HepG2 (cell line): ENCODE results near the gene PCGF5. TPM values are rescaled to one million over a fixed set of nuclear protein-coding genes. Genes with fewer than 3 reads are reported as not detected.

Experiments used
- ATAC-seq: fragments of 200-7000 bp; cut with Tn5 transposase; 3 replicates; pipeline ENCODE4 v1.9.1; 2020; ENCODE audit warnings: mild to moderate bottlenecking, moderate library complexity
- BruUV-seq: library from RNA; stranded (reverse); fragments of 400-500 nt; replicated peaks from 2 replicates; lab custom pipeline; 2021; lab: Mats Ljungman, UMichigan
- CTCF ChIA-PET: fragments of 300-600 bp; formaldehyde crosslinking; extraction: SDS; loops from one replicate; lab custom pipeline; 2021; ENCODE audit warnings: low total read pairs, inconsistent platforms, low intra/inter-chr PET ratio; lab: Yijun Ruan, JAX
- POLR2A ChIA-PET: fragments of 350-600 bp; sonication (Branson Sonifier 250); formaldehyde crosslinking; loops from one replicate; lab custom pipeline; 2020; ENCODE audit warnings: antibody characterized with exemption, inconsistent platforms; lab: Yijun Ruan, JAX
- DNase-seq: peaks from one replicate; pipeline ENCODE4 v3.0.0-alpha.2; 2015; ENCODE audit warnings: low spot score
- FAIRE-seq: peaks from 3 replicates; lab custom pipeline; 2011; peaks lifted over from hg19 to GRCh38; lab: Jason Lieb, UNC
- H2AFZ ChIP-seq: one replicate; pipeline ENCODE4 v1.6.1; 2011; ENCODE audit warnings: low read length, inconsistent platforms
- H3K27ac ChIP-seq: fragments of 300-600 bp; 3 replicates; pipeline ENCODE4 v1.8.0; 2011; ENCODE audit warnings: mixed run types, mild to moderate bottlenecking, mixed read lengths, low read length, inconsistent platforms; ENCODE audit not compliant: insufficient read depth; ENCODE audit errors: extremely low read length
- H3K27me3 ChIP-seq, 2 experiments: fragments of 200-600 bp in 1 of 2; 2 replicates in 1 of 2; 3 replicates in 1 of 2; pipeline versions ENCODE4 v1.6.0 to v1.8.0; 2011; ENCODE audit warnings: low read length in 2 of 2, mild to moderate bottlenecking in 2 of 2, moderate library complexity in 2 of 2, inconsistent platforms in 1 of 2; ENCODE audit not compliant: insufficient read depth in 2 of 2, control insufficient read depth in 1 of 2
- H3K36me3 ChIP-seq, 2 experiments: fragments of 200-600 bp in 1 of 2; replicated peaks in 1 of 2; 2 replicates in 1 of 2; 3 replicates in 1 of 2; pipeline versions ENCODE4 v1.5.1 to v1.8.0; 2011; ENCODE audit warnings: low read length in 2 of 2, inconsistent platforms in 1 of 2; ENCODE audit not compliant: insufficient read depth in 2 of 2, control insufficient read depth in 1 of 2
- H3K4me1 ChIP-seq: 2 replicates; pipeline ENCODE4 v1.5.1; 2012; ENCODE audit warnings: low read length, inconsistent platforms; ENCODE audit not compliant: insufficient read depth
- H3K4me2 ChIP-seq: 2 replicates; pipeline ENCODE4 v1.6.0; 2011; ENCODE audit warnings: low read depth, low read length, inconsistent platforms
- H3K4me3 ChIP-seq, 3 experiments: fragments of 200-600 bp in 1 of 3; sonication (generic), shearing (Covaris generic) in 1 of 3; replicated peaks in 1 of 3; 2 replicates each; pipeline ENCODE4 v1.5.1; 2011 to 2016; ENCODE audit warnings: low read length in 3 of 3, inconsistent platforms in 2 of 3, low read depth in 2 of 3, mild to moderate bottlenecking in 2 of 3, control low read depth in 1 of 3, mixed read lengths in 1 of 3; ENCODE audit not compliant: insufficient read depth in 1 of 3
- H3K79me2 ChIP-seq: one replicate; pipeline ENCODE4 v1.6.1; 2011; ENCODE audit warnings: low read length, inconsistent platforms; ENCODE audit not compliant: insufficient read depth
- H3K9ac ChIP-seq: 2 replicates; pipeline ENCODE4 v1.6.0; 2011; ENCODE audit warnings: mild to moderate bottlenecking, low read depth, low read length, inconsistent platforms; ENCODE audit not compliant: insufficient read depth
- H3K9me3 ChIP-seq: 2 replicates; pipeline ENCODE4 v1.5.1; 2012; ENCODE audit warnings: mild to moderate bottlenecking, low read length
- H4K20me1 ChIP-seq: 2 replicates; pipeline ENCODE4 v1.6.0; 2011; ENCODE audit warnings: inconsistent platforms, mild to moderate bottlenecking, low read length, moderate library complexity; ENCODE audit not compliant: insufficient read depth
- PRDM10 ChIP-seq: sonication (generic); formaldehyde crosslinking; IDR thresholded peaks from 2 replicates; pipeline ENCODE4 v1.4.0; 2020; ENCODE audit warnings: low read depth, missing genetic modification reagents
- RAD21 ChIP-seq: fragments of 450-650 bp; formaldehyde crosslinking; IDR thresholded peaks from 2 replicates; pipeline ENCODE4 v1.5.0; 2020; ENCODE audit warnings: mild to moderate bottlenecking
- ZNF775 ChIP-seq: sonication (generic); formaldehyde crosslinking; IDR thresholded peaks from 2 replicates; pipeline ENCODE4 v1.4.0; 2020; ENCODE audit warnings: missing genetic modification reagents, mild to moderate bottlenecking, moderate library complexity, borderline replicate concordance
- WGBS: methylation state at CpG from one replicate; pipeline ENCODE4 v1.1.6; 2017; ENCODE audit warnings: low lambda C conversion rate; 5-methylcytosine and 5-hydroxymethylcytosine counted together
- in situ Hi-C: cut with HindIII; loops from 2 replicates; pipeline ENCODE4 v1.10.0; 2017; ENCODE audit warnings: low pct_unique_long_range_greater_than_20kb; ENCODE audit not compliant: extremely low pct_ligation_motif_present
- intact Hi-C: fragments of 100-400 bp; cut with micrococcal nuclease; formaldehyde crosslinking; loops from one replicate; pipeline ENCODE4 v1.10.0; 2022; ENCODE audit not compliant: unreplicated experiment
- polyA plus RNA-seq, 8 experiments: library from polyadenylated mRNA; depleted of rRNA in 3 of 8; stranded (reverse) in 7 of 8; unstranded in 1 of 8; fragments of >200 nt; fragmentation: Illumina TruSeq in 4 of 8; extraction: Trizol in 4 of 8; gene quantifications; 2 replicates each; pipeline versions ENCODE4 v1.2.1 to v1.2.3, GENCODE V29; 2011 to 2016; ENCODE audit warnings: low read depth in 4 of 8, missing spikeins in 1 of 8, mixed read lengths in 1 of 8; ENCODE audit not compliant: insufficient read depth in 1 of 8
- total RNA-seq, 5 experiments: library from RNA; depleted of rRNA; stranded (reverse); fragments of >200 nt; fragmentation: Illumina TruSeq; extraction: Trizol; gene quantifications; 2 replicates each; pipeline ENCODE4 v1.2.3, GENCODE V29; 2016; ENCODE audit warnings: low read depth in 1 of 5
- TF ChIP-seq, protein P1 (sequence below): sonication (generic); formaldehyde crosslinking; IDR thresholded peaks from 2 replicates; pipeline ENCODE4 v1.5.1; 2020; ENCODE audit warnings: missing genetic modification reagents, mild to moderate bottlenecking, borderline replicate concordance

The PCGF5 gene
- total and polyA plus RNA-seq, 2 of the 13 experiments (the other 11 are each of a cell fraction or from before 2014, with no cell fraction given) = 61.3 to 138 TPM

DNA sequence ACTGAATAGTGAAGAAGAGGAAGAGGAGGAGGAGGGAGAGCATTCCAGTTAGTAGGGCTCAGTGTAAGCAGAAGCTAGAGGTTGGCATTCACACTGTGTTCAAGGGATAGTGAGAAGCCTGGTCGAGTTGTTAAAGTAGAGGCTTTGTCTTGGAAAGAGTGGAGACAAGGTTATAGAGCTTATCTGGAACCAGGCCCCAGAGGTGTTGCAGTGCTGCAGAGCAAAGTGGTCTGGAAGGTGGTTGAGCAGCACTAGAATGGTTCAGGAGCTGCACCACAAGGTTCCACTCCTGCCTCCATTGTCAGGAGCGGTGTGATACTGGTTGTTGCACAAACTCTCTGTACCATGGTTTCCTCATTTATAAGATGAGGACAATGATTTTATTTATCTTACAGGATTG lies 8.8 kb upstream of the PCGF5 start:
- no peaks in the 10 kb centered on the region for H3K9me3 ChIP-seq
- no peak for ATAC-seq
- ChIA-PET CTCF (no interaction called here), POLR2A (no interaction called here)
- H3K4me3 ChIP-seq = no peak overlapping the region
- no peak overlapping the region for H3K27ac ChIP-seq
- H3K9ac ChIP-seq = no peak overlapping the region
- WGBS = 81% methylated on average over 2 of the region's 2 CpGs
- intact Hi-C loops = no loop called here
- no peaks in the 10 kb centered on the region; the same call in 1 of the 2 replicates for H4K20me1 ChIP-seq
- peaks cover 55% of the 10 kb centered on the region for H3K4me1 ChIP-seq
- TF ChIP-seq PRDM10 (CRISPR knock-in tag) (no peak), RAD21 (no peak), ZNF775 (CRISPR knock-in tag) (no peak)
- TF ChIP-seq, protein P1, sequence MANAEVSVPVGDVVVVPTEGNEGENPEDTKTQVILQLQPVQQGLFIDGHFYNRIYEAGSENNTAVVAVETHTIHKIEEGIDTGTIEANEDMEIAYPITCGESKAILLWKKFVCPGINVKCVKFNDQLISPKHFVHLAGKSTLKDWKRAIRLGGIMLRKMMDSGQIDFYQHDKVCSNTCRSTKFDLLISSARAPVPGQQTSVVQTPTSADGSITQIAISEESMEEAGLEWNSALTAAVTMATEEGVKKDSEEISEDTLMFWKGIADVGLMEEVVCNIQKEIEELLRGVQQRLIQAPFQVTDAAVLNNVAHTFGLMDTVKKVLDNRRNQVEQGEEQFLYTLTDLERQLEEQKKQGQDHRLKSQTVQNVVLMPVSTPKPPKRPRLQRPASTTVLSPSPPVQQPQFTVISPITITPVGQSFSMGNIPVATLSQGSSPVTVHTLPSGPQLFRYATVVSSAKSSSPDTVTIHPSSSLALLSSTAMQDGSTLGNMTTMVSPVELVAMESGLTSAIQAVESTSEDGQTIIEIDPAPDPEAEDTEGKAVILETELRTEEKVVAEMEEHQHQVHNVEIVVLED (CRISPR knock-in tag) = no peak
- FAIRE-seq = no peak
- H3K27me3 ChIP-seq = no peaks in the 10 kb centered on the region
- DNase-seq = no peak
- H3K79me2 ChIP-seq = peaks cover 53% of the 10 kb centered on the region
- H3K36me3 ChIP-seq = no peaks in the 10 kb centered on the region
- no TSS peak for BruUV-seq
- no peak overlapping the region for H2AFZ ChIP-seq
- no peak overlapping the region for H3K4me2 ChIP-seq
- in situ Hi-C loops = no loop called here
